Globus pallidus (tissue), 1 donor: Measurements from ENCODE around the gene MANSC4.
A peak's percentile ranks its signal among the peaks of the same experiment; 100 is the strongest.

Experiments
- DNase-seq: peaks from one replicate; pipeline ENCODE4 v3.0.0-alpha.2; 2015; ENCODE audit warnings: low spot score

Gene MANSC4

GRCh38 chr12:27779920-27780611 is at the start of gene MANSC4, which contains the start of gene KLHL42:
Gene MANSC4, minus strand, starts transcription at chr12:27780236. Its CDS starts 8,960 bp downstream, at chr12:27771276.
Gene KLHL42, plus strand, starts transcription at chr12:27780233. Its CDS starts 98 bp downstream, at chr12:27780331.
- peak; percentile 70 for DNase-seq

- no peak for DNase-seq
Measured at GRCh38 chr12:27828196-27828595, 48.2 kb upstream of the MANSC4 start.

GRCh38 chr12:27826076-27826475 is 46.0 kb upstream of the MANSC4 start:
- no peak for DNase-seq

DNA sequence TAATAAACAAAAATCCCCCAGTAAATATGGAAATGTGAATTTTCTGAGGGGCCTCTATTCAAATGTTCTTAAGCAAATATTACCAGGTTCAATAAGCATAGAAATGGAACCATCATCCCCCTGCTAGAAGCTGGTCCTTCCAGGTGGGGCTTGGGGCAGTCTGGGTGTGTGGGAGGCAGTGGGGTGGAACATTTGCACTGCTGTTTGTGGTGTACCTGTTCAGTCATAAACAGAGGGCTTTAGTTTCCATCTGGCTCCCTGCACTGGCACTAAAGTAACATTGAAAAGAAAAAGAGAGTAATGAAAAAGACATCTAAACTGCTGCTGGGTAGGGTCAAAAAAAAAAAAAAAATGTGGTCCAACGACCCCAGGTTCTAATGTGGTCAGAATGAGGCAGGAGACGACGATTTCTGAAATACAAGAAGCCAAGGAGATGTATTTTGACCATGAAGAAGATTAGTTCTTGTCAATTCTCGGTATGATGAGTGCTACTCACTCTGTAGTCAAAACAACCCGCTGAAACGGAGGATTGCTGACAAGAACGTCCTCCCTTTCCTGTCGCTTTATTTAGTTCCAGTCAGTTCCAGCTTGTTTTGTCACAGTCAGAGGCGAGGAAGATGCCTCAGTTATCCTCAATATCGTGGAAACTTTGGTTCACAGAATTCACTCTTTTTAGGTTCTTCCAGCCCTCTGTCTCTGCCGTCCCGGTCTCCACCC is 44.2 kb upstream of the MANSC4 start:
- DNase-seq = no peak

DNA sequence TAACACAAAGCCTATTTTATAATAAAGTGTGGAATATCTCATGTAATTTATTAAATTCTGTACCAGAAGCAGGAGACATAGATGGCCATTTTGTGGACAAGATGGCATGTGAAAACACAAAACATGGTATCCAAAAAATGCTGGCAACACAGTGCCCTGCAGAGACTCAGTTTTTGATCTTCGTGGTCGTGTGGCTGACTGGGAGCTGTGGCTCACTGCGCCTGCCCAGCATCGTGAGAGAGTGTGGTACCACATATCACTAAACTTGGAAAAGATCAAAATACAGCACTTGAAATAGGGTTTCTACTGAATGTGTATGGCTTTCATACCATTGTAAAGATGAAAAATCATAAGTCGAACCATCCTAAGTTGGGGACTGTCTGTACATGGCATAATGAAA is 43.0 kb upstream of the MANSC4 start:
- no peak for DNase-seq

- no peak for DNase-seq
Measured at GRCh38 chr12:27822076-27822712, 42.2 kb upstream of the MANSC4 start.

- DNase-seq = peak; percentile 64
Measured at GRCh38 chr12:27821259-27821973, 41.4 kb upstream of the MANSC4 start.

GRCh38 chr12:27820564-27820963 is 40.5 kb upstream of the MANSC4 start:
- DNase-seq = no peak

- no peak for DNase-seq
Measured at GRCh38 chr12:27818401-27818918, 38.4 kb upstream of the MANSC4 start.

DNA sequence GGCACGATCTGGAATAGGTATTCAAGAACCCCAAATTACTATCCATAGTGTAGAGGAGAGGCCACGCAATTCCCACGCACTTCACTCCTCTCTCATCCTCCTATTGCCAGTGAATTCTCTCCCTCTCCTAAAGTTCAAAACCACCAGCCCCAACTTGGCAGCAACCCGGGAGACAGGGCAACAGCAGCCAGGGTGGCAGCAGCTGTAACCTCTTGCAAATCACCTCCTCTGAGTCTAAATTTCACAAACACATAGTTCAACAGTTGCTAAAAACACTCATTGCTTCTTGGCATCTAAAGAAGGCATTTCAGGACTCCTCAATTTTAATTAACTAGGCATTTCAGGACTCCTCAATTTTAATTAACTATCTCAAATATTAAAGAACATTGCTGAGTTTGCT is 37.7 kb upstream of the MANSC4 start:
- no peak for DNase-seq

- no peak for DNase-seq
Measured at GRCh38 chr12:27814851-27815591, 35.0 kb upstream of the MANSC4 start.

DNA sequence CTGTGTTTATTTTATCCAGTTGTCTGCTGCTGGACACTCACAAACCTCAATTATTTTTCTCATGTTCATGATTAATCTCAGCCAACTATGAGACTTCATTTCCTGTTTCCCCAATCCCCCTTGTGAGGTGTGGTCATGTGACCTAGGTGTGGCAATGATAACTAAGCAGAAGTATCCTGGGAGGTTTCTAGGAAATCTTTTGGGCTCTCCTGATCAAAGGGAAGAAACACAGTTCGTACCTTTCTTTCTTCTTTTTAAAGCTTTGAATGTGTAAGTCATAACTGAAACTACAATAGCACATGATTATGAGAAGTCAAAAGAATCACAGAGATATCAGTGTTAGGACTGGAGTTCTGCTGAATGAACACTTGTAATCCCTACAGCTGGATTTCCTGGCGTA is 34.4 kb upstream of the MANSC4 start:
- DNase-seq = no peak

DNA sequence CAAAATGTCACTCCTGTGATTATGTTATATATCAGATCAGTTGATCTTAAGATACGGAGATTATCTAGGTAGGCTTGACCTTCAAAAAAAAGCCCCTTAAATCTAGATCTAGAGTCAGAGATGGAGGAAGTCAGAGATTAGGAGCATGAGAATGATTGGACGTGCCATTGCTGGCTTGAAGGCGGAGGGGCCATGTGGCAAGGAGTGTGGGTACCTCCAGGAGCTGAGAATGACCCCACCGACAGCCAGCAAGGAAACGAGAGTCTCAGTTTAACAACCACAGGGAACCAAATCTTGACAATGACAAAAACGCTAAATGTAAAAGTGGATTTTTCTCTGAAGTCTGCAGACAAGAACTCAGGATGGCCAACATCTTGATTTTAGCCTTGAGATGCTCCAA is 32.5 kb upstream of the MANSC4 start:
- DNase-seq = no peak

DNA sequence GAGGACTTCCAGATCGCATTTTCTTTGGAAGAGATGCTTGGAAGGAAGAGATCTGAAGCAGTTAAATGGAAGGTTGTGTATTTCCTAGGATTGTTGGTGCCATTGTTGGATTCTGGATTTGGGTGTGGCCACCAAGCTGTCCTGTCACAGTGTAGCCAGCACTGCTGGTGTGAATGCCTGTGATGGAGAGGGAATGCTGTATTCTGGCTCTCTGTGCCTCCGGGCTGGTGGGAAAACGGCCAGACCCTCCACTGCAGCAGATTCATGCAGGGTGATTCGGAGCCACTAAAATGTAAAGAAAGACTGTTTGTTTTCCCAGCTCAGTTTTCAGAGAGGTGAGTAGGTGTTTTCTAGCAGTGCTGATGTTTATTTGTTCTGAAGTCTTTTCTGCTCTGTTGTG is 30.7 kb upstream of the MANSC4 start:
- DNase-seq = no peak

- DNase-seq = no peak
Measured at GRCh38 chr12:27808841-27809240, 28.8 kb upstream of the MANSC4 start.

DNA sequence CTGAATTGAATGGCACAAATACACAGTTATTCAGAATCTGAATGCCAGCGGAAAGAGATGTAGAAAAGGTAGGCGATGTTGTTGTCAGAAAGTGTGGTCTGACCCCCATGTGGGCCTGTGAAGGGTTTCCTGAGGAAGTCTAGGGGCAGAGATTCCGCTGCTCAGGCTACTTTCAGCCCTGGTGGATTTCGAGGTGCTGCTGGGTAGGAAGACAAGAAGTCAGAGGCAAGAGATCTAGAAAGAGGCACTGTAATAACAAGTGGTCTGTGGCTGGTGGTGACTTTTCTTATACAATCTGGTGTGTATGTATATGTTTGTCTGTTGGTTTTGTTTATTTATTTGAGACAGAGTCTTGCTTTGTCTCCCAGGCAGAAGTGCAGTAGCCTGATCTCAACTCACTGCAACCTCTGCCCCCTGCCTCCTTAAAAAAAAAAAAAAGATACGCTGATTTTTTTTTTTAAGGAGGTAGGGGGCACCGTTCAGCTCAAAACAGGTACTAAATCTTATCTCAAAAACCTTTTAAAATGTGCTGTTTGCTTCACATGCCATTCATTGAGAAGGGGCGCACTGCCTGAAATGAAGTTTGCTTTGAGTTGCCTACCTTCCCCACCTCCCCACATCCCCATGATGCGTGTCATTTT is 27.1 kb upstream of the MANSC4 start:
- no peak for DNase-seq

- no peak for DNase-seq
Measured at GRCh38 chr12:27806259-27806658, 26.2 kb upstream of the MANSC4 start.

- DNase-seq = no peak
Measured at GRCh38 chr12:27805238-27805637, 25.2 kb upstream of the MANSC4 start.

- no peak for DNase-seq
Measured at GRCh38 chr12:27802936-27803335, 22.9 kb upstream of the MANSC4 start.

DNA sequence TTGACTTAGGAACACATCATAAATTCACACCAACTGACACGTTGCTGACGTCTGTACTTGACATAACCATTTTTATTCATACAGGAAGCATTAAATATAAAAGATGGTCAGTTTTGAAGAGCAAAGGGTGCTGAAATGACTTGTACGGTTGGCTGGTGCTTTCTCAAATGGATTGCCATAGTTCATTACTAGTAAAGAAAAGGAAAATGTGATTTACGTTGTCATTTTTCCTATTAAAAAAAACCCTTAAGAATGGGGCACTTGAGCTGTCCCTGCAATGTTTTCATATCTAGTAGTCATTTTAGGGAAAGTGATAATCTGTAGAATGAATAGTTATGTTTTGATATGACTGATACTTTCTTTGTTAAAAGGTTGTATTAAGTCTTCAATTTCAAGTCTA is 22.5 kb upstream of the MANSC4 start:
- DNase-seq = no peak

DNA sequence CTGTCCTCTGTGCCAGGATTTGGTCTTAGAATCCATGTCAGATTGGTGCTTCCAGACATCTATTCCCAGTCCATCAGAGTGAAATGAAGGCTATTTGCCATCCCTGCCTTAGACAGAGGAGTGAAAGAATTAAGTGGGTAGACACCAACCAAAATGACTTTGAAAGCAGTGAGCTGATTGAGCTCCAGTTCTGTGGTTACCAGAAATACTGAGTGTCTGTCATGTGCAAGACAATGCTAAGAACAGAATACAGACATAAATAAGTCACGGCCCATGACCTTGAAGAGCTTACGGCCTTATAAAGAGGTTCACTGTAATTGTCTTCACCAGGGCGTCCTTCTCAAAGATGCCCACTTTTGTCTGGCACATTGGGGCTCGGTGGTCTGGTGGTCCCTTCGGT is 21.6 kb upstream of the MANSC4 start:
- no peak for DNase-seq
